NCI-H1694 (cell line): ENCODE results near the gene PELI3.
"Not testable (repeated sequence)": the region's sequence is repeated elsewhere in the genome, so short reads cannot be mapped to it uniquely, and the experiment has no call there.

Experiments used
- DNase-seq: peaks from one replicate; lab custom pipeline; 2025; lab: John Stamatoyannopoulos, UW

Gene PELI3

DNA sequence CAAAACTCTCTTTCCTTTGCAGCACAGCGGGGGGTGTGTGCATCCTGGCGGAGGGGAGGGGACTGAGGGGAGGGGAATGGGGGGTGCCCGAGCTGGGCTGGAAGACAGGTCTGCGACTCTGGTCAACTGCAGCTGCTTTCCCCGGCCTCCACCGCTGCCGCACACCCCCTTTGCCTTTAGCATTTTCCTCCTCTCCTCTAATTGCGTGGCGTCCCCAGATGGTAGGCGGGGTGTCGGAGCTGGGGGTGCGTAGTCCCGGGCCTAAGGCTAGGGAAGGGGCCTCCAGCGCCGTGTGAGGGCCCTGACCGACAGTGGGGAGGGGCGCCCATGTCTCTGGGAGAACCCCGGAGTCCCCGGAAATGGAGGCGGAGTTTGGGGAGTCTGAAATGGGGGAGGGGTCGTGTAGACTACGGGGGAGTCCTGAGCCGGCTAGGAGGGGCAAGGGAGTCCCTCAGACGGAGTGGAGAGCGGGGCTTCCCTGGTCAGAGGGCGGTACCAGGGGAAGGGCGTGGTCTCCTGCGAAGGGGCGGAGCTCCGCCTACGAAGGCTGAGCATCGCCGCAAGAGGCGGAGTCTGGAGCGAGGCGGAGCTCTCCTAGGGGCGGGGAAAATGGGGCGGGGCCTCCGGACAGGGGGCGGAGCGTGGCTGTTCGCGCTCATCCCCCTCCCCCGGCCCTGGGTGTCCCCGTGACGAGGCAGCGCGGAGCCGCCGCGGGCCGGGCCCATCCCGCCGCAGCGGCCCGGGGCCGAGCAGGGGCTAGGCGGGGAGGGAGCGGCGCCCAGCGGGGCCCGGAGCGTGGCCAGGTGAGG, at the start of gene PELI3:
Gene PELI3 (plus strand): TSS at position 681 of the 809 bp plus-strand sequence. CDS start 1,224 bp downstream, outside the sequence.
- peak; percentile 72 for DNase-seq

GRCh38 chr11:66417000-66417399, 49.7 kb upstream of the PELI3 start:
- no peak for DNase-seq

GRCh38 chr11:66418168-66418985, 48.3 kb upstream of the PELI3 start:
- peak; percentile 78 for DNase-seq

- no peak for DNase-seq
Observed at GRCh38 chr11:66418986-66419308, 47.8 kb upstream of the PELI3 start.

GRCh38 chr11:66419825-66420224, 46.9 kb upstream of the PELI3 start:
- DNase-seq, result peak; percentile 9

DNA sequence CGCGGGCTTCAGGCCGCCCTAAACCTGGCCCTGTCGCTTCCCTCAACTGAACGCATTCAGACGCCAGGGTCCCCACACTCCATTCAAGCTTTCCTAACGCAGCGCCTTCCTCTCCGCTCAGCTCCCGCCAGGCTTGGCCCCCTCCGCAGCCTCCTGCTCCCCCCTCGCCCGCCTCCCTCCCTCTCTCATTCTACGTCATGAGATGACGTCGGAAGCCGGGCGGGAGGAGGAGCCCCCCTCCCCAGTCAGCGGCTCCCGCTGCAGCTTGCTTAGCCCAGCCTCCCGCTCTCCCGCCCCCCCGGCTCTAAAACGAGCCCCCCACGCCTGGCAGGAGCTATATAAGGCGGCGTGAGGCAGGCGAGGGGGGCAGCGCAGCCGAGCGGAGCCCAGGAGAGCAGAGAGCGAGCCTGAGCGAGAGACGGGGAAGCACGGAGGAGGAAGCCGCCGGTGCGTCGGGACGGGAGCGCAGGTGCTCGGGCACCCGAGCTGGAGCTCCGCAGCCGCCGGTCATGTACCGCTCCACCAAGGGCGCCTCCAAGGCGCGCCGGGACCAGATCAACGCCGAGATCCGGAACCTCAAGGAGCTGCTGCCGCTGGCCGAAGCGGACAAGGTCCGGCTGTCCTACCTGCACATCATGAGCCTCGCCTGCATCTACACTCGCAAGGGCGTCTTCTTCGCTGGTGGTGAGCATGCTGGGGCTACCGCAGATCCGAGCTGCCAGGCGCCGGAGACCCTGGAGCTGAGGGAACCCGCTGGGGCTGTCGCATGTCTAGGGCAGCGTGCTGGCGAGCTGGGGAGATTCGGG, 45.8 kb upstream of the PELI3 start, which contains the start of gene NPAS4:
Gene NPAS4 (plus strand): TSS at position 365 of the 806 bp plus-strand sequence. CDS start 145 bp downstream, at position 510.
- DNase-seq, result no peak

DNA sequence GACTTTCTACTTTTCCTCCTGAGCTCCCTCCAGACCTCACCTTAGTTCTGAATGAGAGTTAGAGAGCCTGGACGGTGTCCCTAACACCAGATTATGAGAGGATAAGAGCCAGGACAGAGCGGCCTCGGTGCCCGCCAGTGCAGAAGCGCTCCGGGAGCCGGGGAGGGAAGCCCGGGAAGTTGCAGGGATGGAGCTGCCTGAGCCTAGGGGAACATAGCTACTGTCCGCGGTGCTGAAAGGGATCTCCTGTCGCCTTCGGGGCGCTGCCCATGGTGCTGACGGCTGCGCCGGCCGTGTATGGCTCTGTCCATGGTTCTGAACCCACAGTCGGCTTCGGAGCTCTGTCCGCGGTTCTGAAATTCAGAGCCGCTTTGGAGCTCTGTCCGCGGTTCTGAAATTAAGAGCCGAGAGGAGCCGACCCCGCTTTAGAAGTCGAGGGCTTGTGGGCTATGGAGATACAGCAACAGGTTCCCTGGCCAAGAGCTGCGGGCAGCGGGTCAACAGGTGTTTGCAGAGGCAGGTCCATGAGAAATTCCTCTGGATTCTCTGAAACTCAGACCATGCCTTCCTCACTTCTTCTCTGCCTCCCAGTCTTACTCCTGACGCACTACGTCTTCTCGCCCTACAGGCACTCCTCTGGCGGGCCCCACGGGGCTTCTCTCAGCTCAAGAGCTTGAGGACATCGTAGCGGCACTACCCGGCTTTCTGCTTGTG, 45.1 kb upstream of the PELI3 start:
- no peak for DNase-seq

- DNase-seq, result no peak
Observed at GRCh38 chr11:66426314-66426713, 40.4 kb upstream of the PELI3 start.

DNA sequence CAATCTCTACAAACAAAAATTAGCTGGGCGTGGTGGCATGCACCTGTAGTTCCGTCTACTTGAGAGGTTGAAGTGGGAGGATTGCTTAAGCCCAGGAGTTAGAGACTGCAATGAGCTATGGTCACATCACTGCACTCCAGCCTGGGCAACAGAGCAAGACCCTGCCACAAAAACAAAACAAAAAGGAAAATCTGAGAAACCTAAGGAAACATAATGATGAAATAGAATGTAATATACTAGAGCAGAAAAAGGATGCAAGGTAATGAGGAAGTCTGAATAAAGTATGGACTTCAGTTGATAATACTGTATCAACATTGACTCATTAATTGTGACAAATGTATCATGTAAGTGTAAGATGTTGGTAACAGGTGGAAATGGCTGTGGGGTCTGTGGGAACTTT, 37.8 kb upstream of the PELI3 start:
- no peak for DNase-seq

- DNase-seq, result peak; percentile 75
Observed at GRCh38 chr11:66429983-66430602, 36.6 kb upstream of the PELI3 start.

- DNase-seq, result not testable (repeated sequence)
Observed at GRCh38 chr11:66431287-66431686, 35.4 kb upstream of the PELI3 start.

- DNase-seq, result not testable (repeated sequence)
Observed at GRCh38 chr11:66431871-66432329, 34.8 kb upstream of the PELI3 start.

- DNase-seq, result no peak
Observed at GRCh38 chr11:66432597-66432996, 34.1 kb upstream of the PELI3 start.

DNA sequence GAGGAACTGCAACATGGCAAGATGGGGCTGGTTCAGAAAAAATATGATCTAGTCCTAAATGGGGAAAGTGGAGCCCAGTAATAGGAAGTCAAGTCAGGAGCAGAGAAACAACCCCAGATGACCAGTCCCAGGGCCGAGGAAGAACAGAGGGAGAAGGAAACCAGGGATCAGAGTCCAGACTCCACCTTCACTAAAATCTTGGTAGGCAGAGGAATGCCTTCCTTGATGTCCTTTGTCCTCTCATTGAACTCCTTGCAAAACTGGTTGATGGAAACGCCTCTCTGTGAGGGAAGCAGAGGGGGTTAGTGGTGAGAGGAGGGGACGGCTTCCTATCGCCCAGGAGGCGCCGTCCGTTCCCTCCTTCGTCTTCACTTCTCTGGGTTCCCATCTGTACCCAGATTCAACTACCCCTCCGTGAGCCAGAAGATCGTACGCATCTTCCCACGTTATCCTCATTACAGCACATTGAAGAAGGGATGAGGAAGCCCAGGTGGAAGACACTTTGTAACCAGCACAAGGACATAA, 28.7 kb upstream of the PELI3 start:
- no peak for DNase-seq

DNA sequence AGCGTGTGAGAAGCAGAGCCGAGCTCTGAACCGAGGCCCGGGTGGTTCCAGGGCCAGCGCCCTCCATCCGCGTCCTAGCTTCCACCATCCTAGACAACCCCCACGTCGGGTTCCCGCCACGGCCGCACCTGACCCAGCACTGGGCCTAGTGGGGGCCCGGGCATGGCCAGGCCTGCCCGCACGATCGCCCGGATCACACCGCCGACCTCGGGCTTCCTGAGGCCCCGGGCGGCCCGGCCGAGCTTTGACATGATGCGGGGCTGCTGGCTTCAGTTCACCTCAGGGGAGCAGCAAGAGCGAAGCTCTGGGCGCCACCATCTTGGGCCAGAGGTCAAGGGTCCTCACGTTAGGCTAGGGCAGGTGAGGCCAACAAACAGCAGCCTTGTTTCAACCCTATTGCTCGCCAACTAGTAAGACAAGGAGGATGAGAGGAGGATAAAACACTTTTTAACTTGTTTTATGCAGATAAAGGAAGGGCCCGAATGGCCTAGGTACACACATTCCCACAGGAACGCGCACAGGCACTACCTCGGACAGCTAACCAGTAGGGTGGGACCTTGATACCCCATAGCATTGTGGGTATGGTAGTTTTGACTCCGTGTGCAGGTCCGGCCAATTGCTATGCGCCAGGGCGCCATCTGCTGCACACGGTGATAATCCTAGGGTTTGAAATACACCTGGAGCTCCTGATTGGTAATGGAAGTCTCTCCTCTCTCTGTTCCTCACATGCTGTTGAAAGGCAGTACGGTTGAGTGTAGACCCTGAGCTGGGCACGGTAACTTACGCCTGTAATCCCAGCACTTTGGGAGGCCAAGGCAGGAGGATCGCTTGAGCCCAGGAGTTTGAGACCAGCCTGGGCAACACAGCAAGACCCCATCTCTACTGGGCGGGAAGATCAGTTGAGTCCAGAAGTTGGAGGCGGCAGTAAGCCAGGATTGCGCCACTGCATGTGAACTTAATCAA, 27.9 kb upstream of the PELI3 start, which contains the start of gene MRPL11:
Gene MRPL11 (minus strand): TSS at position 345 of the 963 bp plus-strand sequence. CDS start 94 bp downstream, at position 251.
- peak; percentile 90 for DNase-seq

GRCh38 chr11:66440101-66440939, 26.4 kb upstream of the PELI3 start:
- DNase-seq, result not testable (repeated sequence)

DNA sequence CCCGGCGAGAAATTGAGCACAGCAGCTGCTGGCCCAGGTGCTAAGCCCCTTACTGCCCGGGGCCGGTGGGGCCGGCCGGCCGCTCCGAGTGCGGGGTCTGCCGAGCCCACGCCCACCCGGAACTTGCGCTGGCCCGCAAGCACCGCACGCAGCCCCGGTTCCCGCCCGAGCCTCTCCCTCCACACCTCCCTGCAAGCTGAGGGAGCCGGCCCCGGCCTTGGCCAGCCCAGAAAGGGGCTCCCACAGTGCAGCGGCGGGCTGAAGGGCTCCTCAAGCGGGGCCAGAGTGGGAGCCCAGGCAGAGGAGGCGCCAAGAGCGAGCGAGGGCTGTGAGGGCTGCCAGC, 25.8 kb upstream of the PELI3 start:
- not testable (repeated sequence) for DNase-seq

DNA sequence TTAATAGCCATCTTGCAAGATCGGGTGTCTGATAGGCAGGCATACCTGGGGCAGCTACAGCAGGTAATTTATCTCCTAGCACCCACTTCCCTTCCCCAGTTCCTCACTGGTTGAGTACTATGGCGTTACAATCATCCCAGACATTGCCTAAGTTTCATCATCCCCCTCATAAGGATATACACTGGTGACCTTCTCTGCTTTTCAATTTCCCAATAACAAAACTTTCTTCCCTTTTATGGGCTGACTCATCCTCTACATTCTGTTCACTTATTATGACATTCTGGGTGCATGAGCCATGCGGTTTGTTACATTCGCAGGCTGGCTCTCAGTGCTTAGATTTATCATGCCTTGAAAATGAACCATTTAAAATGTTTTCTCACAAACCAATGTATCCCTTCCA, 23.1 kb upstream of the PELI3 start:
- no peak for DNase-seq

- no peak for DNase-seq
Observed at GRCh38 chr11:66447012-66447411, 19.7 kb upstream of the PELI3 start.
